WTC11 (cell line): ENCODE results near the gene IL16. TPM values are rescaled to one million over a fixed set of nuclear protein-coding genes. Genes with fewer than 3 reads are reported as not detected.

Experiments
- ATAC-seq: fragments of 200-7000 bp; cut with Tn5 transposase; 2 replicates; pipeline ENCODE4 v1.10.0; 2021; ENCODE audit warnings: mild to moderate bottlenecking, moderate library complexity
- CTCF ChIA-PET: fragments of 300-600 bp; sonication (Branson Sonifier 250); formaldehyde crosslinking; loops from one replicate; lab custom pipeline; 2021; ENCODE audit warnings: antibody characterized with exemption; lab: Charles Lee
- POLR2A ChIA-PET: fragments of 350-600 bp; sonication (Branson Sonifier 250); formaldehyde crosslinking; loops from one replicate; lab custom pipeline; 2021; ENCODE audit warnings: antibody characterized with exemption; lab: Charles Lee
- DNase-seq: peaks from one replicate; pipeline ENCODE4 v3.0.0; 2021; ENCODE audit warnings: low spot score
- H3K27ac Mint-ChIP-seq: 2 replicates; pipeline ENCODE4 v1.8.0; 2021; ENCODE audit warnings: mixed read lengths
- H3K27me3 Mint-ChIP-seq: 2 replicates; pipeline ENCODE4 v1.8.0; 2021; ENCODE audit warnings: low read depth, mild to moderate bottlenecking, moderate library complexity, mixed read lengths
- H3K36me3 Mint-ChIP-seq: 2 replicates; pipeline ENCODE4 v1.8.0; 2021; ENCODE audit warnings: mixed read lengths
- H3K4me1 Mint-ChIP-seq: 2 replicates; pipeline ENCODE4 v1.8.0; 2022; ENCODE audit warnings: mixed read lengths
- H3K4me3 Mint-ChIP-seq: 2 replicates; pipeline ENCODE4 v1.8.0; 2021; ENCODE audit warnings: mild to moderate bottlenecking, moderate library complexity, mixed read lengths
- H3K9me3 Mint-ChIP-seq: 2 replicates; pipeline ENCODE4 v1.8.0; 2021; ENCODE audit warnings: mixed read lengths
- CBFB ChIP-seq: sonication (generic); formaldehyde crosslinking; IDR thresholded peaks from 2 replicates; pipeline ENCODE4 v1.8.1; 2022; ENCODE audit warnings: mild to moderate bottlenecking, low read depth, missing genetic modification reagents
- FOXK1 ChIP-seq: sonication (generic); formaldehyde crosslinking; IDR thresholded peaks from 2 replicates; pipeline ENCODE4 v1.8.0; 2022; ENCODE audit warnings: mild to moderate bottlenecking, moderate library complexity, missing genetic modification reagents
- GABPB1 ChIP-seq: sonication (generic); formaldehyde crosslinking; IDR thresholded peaks from 2 replicates; pipeline ENCODE4 v1.8.1; 2023; ENCODE audit warnings: mild to moderate bottlenecking, missing genetic modification reagents
- IRF1 ChIP-seq: sonication (generic); formaldehyde crosslinking; IDR thresholded peaks from 2 replicates; pipeline ENCODE4 v1.8.0; 2023; ENCODE audit warnings: missing genetic modification reagents
- KAT7 ChIP-seq: sonication (generic); formaldehyde crosslinking; IDR thresholded peaks from 2 replicates; pipeline ENCODE4 v1.8.1; 2023; ENCODE audit warnings: missing genetic modification reagents, mild to moderate bottlenecking, borderline replicate concordance
- NFATC4 ChIP-seq: fragments of 250-450 bp; sonication (Bioruptor Pico); IDR thresholded peaks from 2 replicates; pipeline ENCODE4 v1.9.0; 2021; ENCODE audit warnings: mild to moderate bottlenecking
- RORB ChIP-seq: fragments of 250-450 bp; sonication (Bioruptor Pico); IDR thresholded peaks from 2 replicates; pipeline ENCODE4 v1.9.0; 2021; ENCODE audit warnings: mild to moderate bottlenecking
- ZNF396 ChIP-seq: fragments of 250-450 bp; sonication (Bioruptor Pico); IDR thresholded peaks from 2 replicates; pipeline ENCODE4 v1.8.0; 2021; ENCODE audit warnings: mild to moderate bottlenecking, moderate library complexity, borderline replicate concordance
- ZNF423 ChIP-seq: fragments of 250-450 bp; sonication (Bioruptor Pico); IDR thresholded peaks from 2 replicates; pipeline ENCODE4 v2.1.2; 2022; ENCODE audit warnings: mild to moderate bottlenecking, moderate library complexity
- total RNA-seq: library from RNA; stranded (reverse); gene quantifications from 3 replicates; pipeline ENCODE4 v1.2.3, GENCODE V29; 2021
- TF ChIP-seq, protein P1 (sequence below): sonication (generic); formaldehyde crosslinking; IDR thresholded peaks from 2 replicates; pipeline ENCODE4 v1.8.0; 2022; ENCODE audit warnings: mild to moderate bottlenecking, missing genetic modification reagents
- TF ChIP-seq, protein P2 (sequence below): sonication (generic); formaldehyde crosslinking; IDR thresholded peaks from 2 replicates; pipeline ENCODE4 v1.8.0; 2022; ENCODE audit warnings: missing genetic modification reagents
- TF ChIP-seq, protein P3 (sequence below): fragments of 250-450 bp; sonication (Bioruptor Pico); IDR thresholded peaks from 2 replicates; pipeline ENCODE4 v1.9.0; 2021; ENCODE audit warnings: mild to moderate bottlenecking, borderline replicate concordance
- TF ChIP-seq, protein P4 (sequence below): sonication (generic); formaldehyde crosslinking; IDR thresholded peaks from 2 replicates; pipeline ENCODE4 v1.8.0; 2022; ENCODE audit warnings: mild to moderate bottlenecking, missing genetic modification reagents
- TF ChIP-seq, protein P5 (sequence below): sonication (generic); formaldehyde crosslinking; IDR thresholded peaks from 2 replicates; pipeline ENCODE4 v1.8.0; 2023; ENCODE audit warnings: mild to moderate bottlenecking, missing genetic modification reagents
- TF ChIP-seq, protein P6 (sequence below): fragments of 200-600 bp; IDR thresholded peaks from 2 replicates; pipeline ENCODE4 v1.8.0; 2022; ENCODE audit warnings: antibody characterized with exemption

The IL16 gene
- total RNA-seq, 1 experiment from 2014 or later = 0.61 TPM

GRCh38 chr15:81258455-81258854, 61.8 kb downstream of the IL16 start (continued):
- TF ChIP-seq, protein P1, sequence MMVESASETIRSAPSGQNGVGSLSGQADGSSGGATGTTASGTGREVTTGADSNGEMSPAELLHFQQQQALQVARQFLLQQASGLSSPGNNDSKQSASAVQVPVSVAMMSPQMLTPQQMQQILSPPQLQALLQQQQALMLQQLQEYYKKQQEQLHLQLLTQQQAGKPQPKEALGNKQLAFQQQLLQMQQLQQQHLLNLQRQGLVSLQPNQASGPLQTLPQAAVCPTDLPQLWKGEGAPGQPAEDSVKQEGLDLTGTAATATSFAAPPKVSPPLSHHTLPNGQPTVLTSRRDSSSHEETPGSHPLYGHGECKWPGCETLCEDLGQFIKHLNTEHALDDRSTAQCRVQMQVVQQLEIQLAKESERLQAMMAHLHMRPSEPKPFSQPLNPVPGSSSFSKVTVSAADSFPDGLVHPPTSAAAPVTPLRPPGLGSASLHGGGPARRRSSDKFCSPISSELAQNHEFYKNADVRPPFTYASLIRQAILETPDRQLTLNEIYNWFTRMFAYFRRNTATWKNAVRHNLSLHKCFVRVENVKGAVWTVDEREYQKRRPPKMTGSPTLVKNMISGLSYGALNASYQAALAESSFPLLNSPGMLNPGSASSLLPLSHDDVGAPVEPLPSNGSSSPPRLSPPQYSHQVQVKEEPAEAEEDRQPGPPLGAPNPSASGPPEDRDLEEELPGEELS = no peak
- TF ChIP-seq, protein P2, sequence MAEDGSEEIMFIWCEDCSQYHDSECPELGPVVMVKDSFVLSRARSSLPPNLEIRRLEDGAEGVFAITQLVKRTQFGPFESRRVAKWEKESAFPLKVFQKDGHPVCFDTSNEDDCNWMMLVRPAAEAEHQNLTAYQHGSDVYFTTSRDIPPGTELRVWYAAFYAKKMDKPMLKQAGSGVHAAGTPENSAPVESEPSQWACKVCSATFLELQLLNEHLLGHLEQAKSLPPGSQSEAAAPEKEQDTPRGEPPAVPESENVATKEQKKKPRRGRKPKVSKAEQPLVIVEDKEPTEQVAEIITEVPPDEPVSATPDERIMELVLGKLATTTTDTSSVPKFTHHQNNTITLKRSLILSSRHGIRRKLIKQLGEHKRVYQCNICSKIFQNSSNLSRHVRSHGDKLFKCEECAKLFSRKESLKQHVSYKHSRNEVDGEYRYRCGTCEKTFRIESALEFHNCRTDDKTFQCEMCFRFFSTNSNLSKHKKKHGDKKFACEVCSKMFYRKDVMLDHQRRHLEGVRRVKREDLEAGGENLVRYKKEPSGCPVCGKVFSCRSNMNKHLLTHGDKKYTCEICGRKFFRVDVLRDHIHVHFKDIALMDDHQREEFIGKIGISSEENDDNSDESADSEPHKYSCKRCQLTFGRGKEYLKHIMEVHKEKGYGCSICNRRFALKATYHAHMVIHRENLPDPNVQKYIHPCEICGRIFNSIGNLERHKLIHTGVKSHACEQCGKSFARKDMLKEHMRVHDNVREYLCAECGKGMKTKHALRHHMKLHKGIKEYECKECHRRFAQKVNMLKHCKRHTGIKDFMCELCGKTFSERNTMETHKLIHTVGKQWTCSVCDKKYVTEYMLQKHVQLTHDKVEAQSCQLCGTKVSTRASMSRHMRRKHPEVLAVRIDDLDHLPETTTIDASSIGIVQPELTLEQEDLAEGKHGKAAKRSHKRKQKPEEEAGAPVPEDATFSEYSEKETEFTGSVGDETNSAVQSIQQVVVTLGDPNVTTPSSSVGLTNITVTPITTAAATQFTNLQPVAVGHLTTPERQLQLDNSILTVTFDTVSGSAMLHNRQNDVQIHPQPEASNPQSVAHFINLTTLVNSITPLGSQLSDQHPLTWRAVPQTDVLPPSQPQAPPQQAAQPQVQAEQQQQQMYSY (CRISPR knock-in tag) = no peak

- H3K4me3 Mint-ChIP-seq = no peak overlapping the region
- H3K27ac Mint-ChIP-seq = no peak overlapping the region
- H3K4me1 Mint-ChIP-seq = no peaks in the 10 kb centered on the region
- CTCF ChIA-PET = interaction anchor here (0.7 to 1.9 kb wide), 4 partner anchors 15 to 153 kb away, joined by 3 to 6 read pairs (median 4); no protein-coding TSS in a partner anchor
- POLR2A ChIA-PET = interaction anchor here (0.6 kb wide), 1 partner anchor 109 kb away, joined by 3 read pairs; no protein-coding TSS in a partner anchor
- no peaks in the 10 kb centered on the region for H3K27me3 Mint-ChIP-seq
- ATAC-seq = no peak
- no peak for TF ChIP-seq NFATC4 (CRISPR knock-in tag)
- no peak for TF ChIP-seq ZNF423 (CRISPR knock-in tag)
- TF ChIP-seq, protein P3, sequence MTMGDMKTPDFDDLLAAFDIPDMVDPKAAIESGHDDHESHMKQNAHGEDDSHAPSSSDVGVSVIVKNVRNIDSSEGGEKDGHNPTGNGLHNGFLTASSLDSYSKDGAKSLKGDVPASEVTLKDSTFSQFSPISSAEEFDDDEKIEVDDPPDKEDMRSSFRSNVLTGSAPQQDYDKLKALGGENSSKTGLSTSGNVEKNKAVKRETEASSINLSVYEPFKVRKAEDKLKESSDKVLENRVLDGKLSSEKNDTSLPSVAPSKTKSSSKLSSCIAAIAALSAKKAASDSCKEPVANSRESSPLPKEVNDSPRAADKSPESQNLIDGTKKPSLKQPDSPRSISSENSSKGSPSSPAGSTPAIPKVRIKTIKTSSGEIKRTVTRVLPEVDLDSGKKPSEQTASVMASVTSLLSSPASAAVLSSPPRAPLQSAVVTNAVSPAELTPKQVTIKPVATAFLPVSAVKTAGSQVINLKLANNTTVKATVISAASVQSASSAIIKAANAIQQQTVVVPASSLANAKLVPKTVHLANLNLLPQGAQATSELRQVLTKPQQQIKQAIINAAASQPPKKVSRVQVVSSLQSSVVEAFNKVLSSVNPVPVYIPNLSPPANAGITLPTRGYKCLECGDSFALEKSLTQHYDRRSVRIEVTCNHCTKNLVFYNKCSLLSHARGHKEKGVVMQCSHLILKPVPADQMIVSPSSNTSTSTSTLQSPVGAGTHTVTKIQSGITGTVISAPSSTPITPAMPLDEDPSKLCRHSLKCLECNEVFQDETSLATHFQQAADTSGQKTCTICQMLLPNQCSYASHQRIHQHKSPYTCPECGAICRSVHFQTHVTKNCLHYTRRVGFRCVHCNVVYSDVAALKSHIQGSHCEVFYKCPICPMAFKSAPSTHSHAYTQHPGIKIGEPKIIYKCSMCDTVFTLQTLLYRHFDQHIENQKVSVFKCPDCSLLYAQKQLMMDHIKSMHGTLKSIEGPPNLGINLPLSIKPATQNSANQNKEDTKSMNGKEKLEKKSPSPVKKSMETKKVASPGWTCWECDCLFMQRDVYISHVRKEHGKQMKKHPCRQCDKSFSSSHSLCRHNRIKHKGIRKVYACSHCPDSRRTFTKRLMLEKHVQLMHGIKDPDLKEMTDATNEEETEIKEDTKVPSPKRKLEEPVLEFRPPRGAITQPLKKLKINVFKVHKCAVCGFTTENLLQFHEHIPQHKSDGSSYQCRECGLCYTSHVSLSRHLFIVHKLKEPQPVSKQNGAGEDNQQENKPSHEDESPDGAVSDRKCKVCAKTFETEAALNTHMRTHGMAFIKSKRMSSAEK (CRISPR knock-in tag) = no peak
- no peak for DNase-seq
- H3K9me3 Mint-ChIP-seq = no peaks in the 10 kb centered on the region
- H3K36me3 Mint-ChIP-seq = no peaks in the 10 kb centered on the region
Measured at GRCh38 chr15:81259760-81260298, 63.1 kb downstream of the IL16 start.

- Mint-ChIP-seq H3K27ac (no peak overlapping the region), H3K27me3 (no peaks in the 10 kb centered on the region), H3K4me3 (no peak overlapping the region), H3K9me3 (no peaks in the 10 kb centered on the region), H3K4me1 (peaks cover 11% of the 10 kb centered on the region), H3K36me3 (no peaks in the 10 kb centered on the region)
- DNase-seq = no peak
- no peak for ATAC-seq
- POLR2A ChIA-PET = no interaction called here
- CTCF ChIA-PET = interaction anchor here (1.9 kb wide), 1 partner anchor 14 kb away, joined by 6 read pairs; no protein-coding TSS in a partner anchor
- TF ChIP-seq, protein P4, sequence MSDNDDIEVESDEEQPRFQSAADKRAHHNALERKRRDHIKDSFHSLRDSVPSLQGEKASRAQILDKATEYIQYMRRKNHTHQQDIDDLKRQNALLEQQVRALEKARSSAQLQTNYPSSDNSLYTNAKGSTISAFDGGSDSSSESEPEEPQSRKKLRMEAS (CRISPR knock-in tag) = no peak
- no peak for TF ChIP-seq KAT7 (CRISPR knock-in tag)
- TF ChIP-seq IRF1 (CRISPR knock-in tag) = no peak
- TF ChIP-seq GABPB1 (CRISPR knock-in tag) = no peak
- TF ChIP-seq RORB = no peak
- TF ChIP-seq, protein P5, sequence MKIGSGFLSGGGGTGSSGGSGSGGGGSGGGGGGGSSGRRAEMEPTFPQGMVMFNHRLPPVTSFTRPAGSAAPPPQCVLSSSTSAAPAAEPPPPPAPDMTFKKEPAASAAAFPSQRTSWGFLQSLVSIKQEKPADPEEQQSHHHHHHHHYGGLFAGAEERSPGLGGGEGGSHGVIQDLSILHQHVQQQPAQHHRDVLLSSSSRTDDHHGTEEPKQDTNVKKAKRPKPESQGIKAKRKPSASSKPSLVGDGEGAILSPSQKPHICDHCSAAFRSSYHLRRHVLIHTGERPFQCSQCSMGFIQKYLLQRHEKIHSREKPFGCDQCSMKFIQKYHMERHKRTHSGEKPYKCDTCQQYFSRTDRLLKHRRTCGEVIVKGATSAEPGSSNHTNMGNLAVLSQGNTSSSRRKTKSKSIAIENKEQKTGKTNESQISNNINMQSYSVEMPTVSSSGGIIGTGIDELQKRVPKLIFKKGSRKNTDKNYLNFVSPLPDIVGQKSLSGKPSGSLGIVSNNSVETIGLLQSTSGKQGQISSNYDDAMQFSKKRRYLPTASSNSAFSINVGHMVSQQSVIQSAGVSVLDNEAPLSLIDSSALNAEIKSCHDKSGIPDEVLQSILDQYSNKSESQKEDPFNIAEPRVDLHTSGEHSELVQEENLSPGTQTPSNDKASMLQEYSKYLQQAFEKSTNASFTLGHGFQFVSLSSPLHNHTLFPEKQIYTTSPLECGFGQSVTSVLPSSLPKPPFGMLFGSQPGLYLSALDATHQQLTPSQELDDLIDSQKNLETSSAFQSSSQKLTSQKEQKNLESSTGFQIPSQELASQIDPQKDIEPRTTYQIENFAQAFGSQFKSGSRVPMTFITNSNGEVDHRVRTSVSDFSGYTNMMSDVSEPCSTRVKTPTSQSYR (CRISPR knock-in tag) = no peak
- no peak for TF ChIP-seq CBFB (CRISPR knock-in tag)
- TF ChIP-seq ZNF396 (CRISPR knock-in tag) = no peak
- TF ChIP-seq FOXK1 (CRISPR knock-in tag) = no peak
- TF ChIP-seq, protein P6, sequence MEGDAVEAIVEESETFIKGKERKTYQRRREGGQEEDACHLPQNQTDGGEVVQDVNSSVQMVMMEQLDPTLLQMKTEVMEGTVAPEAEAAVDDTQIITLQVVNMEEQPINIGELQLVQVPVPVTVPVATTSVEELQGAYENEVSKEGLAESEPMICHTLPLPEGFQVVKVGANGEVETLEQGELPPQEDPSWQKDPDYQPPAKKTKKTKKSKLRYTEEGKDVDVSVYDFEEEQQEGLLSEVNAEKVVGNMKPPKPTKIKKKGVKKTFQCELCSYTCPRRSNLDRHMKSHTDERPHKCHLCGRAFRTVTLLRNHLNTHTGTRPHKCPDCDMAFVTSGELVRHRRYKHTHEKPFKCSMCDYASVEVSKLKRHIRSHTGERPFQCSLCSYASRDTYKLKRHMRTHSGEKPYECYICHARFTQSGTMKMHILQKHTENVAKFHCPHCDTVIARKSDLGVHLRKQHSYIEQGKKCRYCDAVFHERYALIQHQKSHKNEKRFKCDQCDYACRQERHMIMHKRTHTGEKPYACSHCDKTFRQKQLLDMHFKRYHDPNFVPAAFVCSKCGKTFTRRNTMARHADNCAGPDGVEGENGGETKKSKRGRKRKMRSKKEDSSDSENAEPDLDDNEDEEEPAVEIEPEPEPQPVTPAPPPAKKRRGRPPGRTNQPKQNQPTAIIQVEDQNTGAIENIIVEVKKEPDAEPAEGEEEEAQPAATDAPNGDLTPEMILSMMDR = no peak
Measured at GRCh38 chr15:81261172-81261811, 64.6 kb downstream of the IL16 start.
